Hematopoietic multipotent progenitor cell treated with erythropoietin and hydrocortisone succinate and interleukin-3 and kit ligand, for 15 days (in vitro differentiated cells): ENCODE results near the gene RBBP8.
A peak's percentile ranks its signal among the peaks of the same experiment; 100 is the strongest.
"Not testable (repeated sequence)": the region's sequence is repeated elsewhere in the genome, so short reads cannot be mapped to it uniquely, and the experiment has no call there.

Source experiments
- DNase-seq: peaks from one replicate; pipeline ENCODE4 v3.0.0-alpha.2; 2015; ENCODE audit warnings: low spot score

RBBP8 gene

GRCh38 chr18:22933206-22933965 lies at the start of gene RBBP8:
RBBP8 (plus strand) TSS chr18:22933328; CDS start chr18:22936852, 3,524 bp downstream.
- peak; percentile 78 for DNase-seq

- no peak for DNase-seq
Observed at GRCh38 chr18:22883827-22884226, 49.3 kb upstream of the RBBP8 start.

- not testable (repeated sequence) for DNase-seq
Observed at GRCh38 chr18:22885694-22886093, 47.4 kb upstream of the RBBP8 start.

GRCh38 chr18:22899421-22899820 lies 33.7 kb upstream of the RBBP8 start:
- no peak for DNase-seq

DNA sequence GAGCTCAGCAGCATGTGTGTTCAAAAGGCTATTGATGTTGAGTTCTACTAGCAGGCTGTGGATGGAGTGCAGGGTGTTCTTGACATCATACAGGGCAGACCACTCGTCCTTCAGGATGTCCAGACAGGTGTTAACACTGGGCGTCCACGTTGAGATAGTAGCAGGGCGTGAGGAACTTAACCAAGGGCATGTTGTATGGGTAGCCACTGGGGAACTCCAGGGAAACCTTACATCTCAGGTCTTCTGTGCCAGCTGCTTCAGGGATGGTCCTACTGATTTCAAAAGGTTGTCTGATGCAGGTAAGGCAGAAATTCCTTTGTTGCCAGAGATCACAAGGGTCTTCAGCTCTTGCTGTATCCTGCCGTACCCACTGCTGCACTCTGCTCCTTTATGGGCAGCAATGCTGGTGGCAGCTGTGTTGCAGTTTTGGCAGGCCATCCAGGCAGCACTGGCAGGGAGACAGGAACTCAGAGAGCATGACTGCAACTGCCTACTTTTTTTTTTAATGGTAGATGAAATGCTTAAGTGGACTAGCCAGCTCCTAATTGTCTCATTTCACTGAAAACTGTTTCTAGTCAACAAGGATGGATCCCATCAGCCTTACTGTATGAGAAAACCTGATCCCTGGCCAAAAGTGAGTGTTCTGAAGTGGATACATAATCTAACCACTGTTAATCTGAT lies 32.4 kb upstream of the RBBP8 start:
- no peak for DNase-seq

GRCh38 chr18:22902093-22902492 lies 31.0 kb upstream of the RBBP8 start:
- no peak for DNase-seq

DNA sequence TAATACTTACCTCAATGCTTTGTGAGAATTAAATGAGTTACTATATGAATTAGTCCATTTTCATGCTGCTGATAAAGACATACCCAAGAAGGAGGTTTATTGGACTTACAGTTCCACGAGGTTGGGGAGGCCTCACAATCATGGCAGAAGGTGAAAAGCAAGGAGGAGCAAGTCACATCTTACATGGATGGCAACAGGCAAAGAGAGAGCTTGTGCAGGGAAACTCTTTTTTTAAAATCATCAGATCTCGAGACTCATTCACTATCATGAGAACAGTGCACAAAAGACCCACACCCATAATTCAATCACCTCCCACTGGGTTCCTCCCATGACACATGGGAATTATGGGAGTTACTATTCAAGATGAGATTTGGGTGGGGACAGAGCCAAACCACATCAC lies 29.9 kb upstream of the RBBP8 start:
- DNase-seq, result not testable (repeated sequence)

- no peak for DNase-seq
Observed at GRCh38 chr18:22912149-22912548, 21.0 kb upstream of the RBBP8 start.

- no peak for DNase-seq
Observed at GRCh38 chr18:22912835-22913234, 20.3 kb upstream of the RBBP8 start.

- no peak for DNase-seq
Observed at GRCh38 chr18:22913861-22914260, 19.3 kb upstream of the RBBP8 start.

DNA sequence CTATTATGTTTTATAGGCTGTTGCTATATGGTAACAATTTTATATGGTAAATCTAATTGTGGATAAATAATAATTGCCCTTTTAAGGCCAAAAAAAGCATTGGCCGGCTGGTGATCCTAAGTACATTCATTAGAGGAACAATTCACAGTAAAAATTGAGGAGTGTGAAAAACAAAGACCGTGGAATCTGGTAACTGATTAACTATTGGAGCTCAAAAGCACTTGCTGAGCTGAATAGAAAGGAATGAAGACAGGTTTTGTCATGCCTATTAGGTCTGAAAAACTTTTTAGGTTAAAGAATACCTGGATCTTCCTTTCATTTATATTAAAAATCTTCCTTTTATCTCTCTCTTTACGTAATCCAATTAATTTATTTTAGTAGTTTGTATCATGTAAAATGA lies 18.5 kb upstream of the RBBP8 start:
- no peak for DNase-seq

DNA sequence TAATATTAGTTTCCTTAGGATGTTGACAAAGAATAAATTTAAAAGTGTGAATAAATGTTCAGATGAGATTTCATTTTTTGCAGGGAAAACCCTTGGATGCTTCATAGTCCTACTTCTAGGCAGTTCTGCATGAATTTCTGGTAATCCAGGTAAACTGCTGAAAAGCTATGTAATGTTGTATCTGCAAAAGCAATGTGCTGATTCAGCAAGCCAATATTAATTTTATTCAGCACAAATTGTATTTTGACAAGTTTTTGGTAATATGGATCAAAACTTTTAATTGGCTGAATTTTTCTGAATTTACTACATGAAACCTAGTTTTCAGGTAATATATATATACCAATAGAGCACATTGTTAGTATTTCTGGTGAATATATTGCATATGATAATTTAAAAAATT lies 17.8 kb upstream of the RBBP8 start:
- DNase-seq, result no peak

DNA sequence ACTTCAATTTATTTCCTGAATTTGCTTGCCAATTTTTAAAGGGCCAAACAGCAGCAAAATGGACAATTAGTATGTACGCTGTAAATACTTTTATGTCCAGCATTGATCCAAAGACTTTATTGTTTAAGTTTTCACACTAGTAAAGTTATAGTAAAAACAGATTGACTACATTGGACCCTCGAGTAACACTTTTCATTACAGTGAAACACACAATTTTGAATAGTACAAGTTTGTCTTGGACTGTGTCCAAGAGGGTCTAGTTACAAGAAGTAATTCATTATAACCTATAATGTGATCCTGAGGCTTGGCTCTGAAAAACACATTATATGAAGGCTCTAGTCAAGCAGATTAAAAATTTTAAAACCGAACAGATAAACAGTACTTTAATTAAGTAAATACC lies 11.4 kb upstream of the RBBP8 start:
- no peak for DNase-seq

GRCh38 chr18:22924589-22924988 lies 8.5 kb upstream of the RBBP8 start:
- no peak for DNase-seq

- DNase-seq, result no peak
Observed at GRCh38 chr18:22926454-22926853, 6.7 kb upstream of the RBBP8 start.

- no peak for DNase-seq
Observed at GRCh38 chr18:22928339-22928738, 4.8 kb upstream of the RBBP8 start.

- DNase-seq, result peak; percentile 77
Observed at GRCh38 chr18:22930089-22930713, 2.9 kb upstream of the RBBP8 start.

DNA sequence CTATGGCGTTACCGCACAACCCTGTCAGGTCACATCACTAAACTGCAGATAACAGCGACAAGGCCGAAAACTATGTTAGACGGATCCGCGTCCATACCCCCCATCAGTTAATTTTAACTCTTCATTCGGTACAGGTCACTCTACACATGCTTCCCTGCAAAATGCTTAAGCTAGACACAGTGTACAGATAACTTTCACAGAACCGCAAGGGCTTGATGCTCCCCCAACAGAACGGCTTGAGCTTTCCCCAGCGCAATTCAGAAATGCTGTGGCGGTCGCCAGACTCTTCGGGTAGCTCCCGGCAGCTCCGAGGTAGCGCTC lies 283 bp upstream of the RBBP8 start:
- no peak for DNase-seq

- DNase-seq, result no peak
Observed at GRCh38 chr18:22933966-22934423, 867 bp downstream of the RBBP8 start.

DNA sequence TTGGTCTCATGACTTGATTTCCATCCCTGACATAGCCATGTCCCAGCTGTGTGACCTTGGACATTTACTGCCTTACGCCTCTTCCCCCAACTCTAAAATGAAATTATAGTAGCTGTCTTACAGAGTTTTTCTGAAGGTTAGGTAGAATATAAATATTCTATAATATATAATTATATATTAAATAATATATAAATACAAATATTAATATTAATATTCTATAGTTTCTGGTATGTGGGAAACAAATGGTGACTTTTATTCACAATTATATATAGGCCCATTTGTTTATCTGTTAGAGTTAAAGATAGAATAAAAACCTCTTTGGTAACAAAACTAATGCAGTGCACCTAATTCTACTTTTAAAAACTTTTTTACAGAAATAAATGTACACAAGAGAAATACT lies 1.7 kb downstream of the RBBP8 start:
- DNase-seq, result no peak

DNA sequence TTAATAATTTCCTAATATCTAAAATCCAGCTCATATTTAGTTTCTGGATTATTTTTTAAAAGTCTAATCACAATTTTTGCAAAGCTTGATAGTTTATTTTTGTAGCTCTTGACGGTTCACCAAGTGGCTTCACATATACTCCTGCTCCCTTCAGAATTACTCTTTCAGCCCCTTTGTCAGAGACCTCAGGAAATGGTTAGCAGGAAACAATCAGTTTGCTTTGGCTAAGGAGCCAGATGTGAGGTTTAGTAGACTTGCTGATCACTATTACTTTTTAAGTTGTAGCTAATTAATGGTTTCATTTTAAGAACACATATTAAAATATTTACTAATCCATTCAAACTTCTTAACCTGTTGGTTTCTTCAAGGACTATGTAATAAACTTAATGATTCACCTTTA lies 2.3 kb downstream of the RBBP8 start:
- DNase-seq, result no peak

DNA sequence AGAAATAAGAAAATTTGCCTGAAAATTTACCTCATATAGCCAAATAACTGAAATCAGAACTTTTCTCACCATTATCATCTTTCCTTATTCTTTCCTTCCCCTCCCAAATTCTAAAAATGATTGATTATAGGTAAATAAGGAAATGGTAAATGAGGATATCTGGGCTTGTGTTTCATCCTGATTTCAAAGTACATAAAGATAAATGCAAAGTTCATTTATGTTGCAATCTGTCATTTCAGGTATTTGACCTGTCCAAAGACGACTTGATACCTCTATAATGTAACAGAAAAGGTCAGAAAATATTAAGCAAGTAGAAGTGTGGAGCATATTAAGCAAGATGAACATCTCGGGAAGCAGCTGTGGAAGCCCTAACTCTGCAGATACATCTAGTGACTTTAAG lies 3.4 kb downstream of the RBBP8 start:
- DNase-seq, result no peak

DNA sequence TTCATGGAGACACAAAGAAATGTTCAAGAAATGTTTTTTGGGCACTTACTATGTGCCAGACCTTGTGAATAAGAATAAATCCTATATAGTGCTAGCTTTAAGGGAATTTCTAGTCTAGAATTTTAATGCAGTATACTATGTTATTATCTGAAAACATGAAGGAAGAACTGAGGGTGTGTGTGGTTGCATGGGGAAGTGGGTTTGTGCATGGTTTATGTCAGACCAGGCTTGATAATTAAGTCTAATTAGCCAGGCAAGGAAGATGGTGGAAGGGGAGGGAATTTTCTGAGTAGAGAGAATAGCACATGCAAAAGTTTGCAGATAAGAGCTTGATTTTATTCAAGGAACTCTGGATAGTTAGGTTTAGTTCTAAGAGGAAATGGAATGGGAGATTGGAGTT lies 6.5 kb downstream of the RBBP8 start:
- no peak for DNase-seq
